ENCODE data around the gene DOK3.
A peak's percentile ranks its signal among the peaks of the same experiment; 100 is the strongest.
"Not testable (repeated sequence)": the region's sequence is repeated elsewhere in the genome, so short reads cannot be mapped to it uniquely, and the experiment has no call there.

DOK3 gene

GRCh38 chr5:177496070-177496726 lies 13.4 kb downstream of the DOK3 start:
- DNase-seq = no peak

DNA sequence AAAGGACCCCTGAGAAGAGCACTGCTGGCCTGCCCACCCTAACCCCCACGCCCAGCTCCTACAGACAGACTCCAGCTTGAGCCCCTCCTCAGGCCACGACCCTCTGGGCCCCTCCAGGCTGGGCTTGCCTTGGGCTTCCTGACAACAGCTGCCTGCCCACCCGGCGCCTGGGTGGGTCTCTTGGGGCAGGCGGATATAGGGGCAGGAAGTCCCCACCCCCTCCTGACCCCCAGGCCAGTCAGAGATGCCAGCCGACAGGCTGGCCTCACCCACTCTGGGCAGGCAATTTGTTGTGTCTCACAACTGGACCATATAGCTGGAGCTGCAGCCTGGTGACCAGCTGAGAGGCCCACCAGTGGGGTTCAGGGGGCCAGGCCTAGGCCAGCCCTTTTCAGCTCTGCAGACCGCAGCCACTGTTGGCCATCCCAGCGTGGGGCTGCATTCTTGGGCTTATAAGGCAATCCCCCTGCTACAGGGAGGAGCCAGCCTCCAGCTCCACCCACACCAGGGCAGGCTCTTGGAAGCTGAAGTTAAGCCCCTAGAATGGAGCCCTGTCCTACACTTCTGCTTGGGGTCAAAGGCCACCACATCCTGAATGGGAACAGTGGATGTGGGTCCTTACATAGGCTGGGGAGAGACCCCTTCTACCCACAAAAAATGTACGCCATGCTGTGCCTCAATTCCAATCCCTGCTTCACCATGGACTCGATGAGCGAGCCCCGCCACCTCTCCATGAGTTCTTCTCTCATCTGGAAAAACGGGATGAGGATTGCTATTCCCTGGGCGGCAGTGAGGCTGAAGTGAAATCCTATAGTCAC lies 14.2 kb downstream of the DOK3 start:
- DNase-seq = no peak

DNA sequence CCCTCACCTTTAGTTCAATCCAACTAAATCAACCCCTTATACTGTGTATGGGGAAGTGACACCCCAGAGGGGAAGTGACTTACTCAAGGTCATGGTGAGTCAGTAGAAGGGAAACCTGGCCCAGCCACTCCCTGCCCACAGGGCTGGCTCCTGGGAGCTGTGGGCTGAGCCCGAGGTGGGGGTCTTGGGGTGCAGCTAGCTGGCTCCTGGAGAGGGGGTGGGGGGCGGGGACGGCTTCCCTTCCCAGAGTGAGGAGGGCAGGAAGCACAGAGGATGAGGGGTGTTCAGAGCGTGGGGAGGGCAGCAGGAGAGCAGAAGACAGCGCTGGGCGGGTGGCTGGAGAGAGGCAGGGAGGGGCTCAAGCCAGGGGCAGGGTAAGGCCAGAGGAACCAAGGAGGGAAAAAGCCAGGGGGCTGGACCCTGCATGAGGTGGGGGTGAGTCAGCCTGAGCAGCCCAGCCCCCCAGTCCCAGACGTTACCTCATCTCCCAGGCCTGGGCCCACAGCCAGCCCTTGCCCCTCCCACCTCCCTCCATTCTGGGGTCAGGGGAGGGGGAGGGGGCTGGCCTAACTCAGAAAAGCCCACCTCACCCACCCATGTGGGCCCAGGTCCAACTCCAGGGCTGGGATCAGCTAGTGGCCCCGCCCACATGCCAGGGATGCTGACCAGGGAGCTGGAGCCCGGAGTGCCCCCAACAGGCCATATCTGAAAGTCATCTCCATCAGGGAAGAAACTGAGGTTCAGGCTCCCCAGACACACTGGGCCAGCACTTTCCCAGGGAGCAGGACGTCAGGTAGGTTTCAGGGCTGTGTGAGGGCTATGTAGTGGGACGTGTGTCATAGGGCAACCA lies 15.1 kb downstream of the DOK3 start:
- DNase-seq = peak; percentile 30

DNA sequence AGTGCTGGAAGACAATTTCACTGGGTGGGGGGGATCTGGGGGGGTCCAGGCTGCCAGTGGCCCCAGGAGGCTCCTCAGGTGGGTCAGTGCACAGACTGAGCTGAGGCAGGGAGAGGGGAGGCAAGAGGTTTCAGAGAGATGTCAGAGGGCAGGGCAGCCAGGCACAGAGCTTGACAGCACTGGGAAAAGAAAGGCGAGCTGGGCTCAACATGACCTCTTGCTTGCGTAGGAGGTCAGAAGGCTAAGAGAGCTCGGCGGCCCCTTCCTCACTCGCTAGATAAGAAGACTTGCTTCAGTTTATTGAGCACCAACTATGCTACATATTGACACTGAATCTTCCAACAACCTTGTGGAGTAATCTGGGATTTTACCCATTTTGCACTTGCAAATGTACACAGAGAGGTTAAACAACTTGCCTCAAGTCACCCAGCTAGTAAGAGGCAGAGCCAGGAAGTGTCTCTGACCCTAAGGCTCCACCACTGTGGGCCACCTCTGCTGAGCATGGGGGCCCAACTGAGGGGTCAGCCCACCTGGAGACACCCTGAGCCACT lies 15.8 kb downstream of the DOK3 start:
- DNase-seq = no peak

GRCh38 chr5:177492841-177493240 lies 16.8 kb downstream of the DOK3 start:
- DNase-seq = no peak

- no peak for DNase-seq
Observed at GRCh38 chr5:177491983-177492746, 17.5 kb downstream of the DOK3 start.

- no peak for DNase-seq
Observed at GRCh38 chr5:177491429-177491945, 18.1 kb downstream of the DOK3 start.

DNA sequence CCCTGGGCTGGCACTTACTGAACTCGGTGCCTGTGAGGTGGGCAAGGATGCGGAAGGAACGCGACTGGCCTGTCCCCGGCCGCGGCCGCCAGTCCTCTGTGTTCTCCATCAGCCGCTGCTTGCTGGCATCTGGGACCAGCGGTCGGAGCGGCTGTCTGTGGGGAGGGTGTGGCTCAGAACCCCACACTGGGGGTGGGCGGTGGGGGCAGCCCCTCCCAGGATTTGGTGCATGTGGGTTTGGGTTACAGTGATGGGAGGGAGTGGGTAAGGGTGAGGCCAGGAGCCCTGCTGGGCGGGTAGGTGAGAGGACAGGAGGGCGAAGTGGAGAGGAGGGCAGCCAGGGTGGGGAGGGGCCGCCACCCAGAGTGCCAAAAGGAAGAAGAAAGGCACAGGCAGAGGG lies 18.6 kb downstream of the DOK3 start:
- DNase-seq = no peak

- no peak for DNase-seq
Observed at GRCh38 chr5:177490311-177490991, 19.2 kb downstream of the DOK3 start.

- DNase-seq = no peak
Observed at GRCh38 chr5:177489119-177489716, 20.4 kb downstream of the DOK3 start.

GRCh38 chr5:177487975-177488374 lies 21.7 kb downstream of the DOK3 start:
- no peak for DNase-seq

- DNase-seq = no peak
Observed at GRCh38 chr5:177487144-177487543, 22.5 kb downstream of the DOK3 start.

DNA sequence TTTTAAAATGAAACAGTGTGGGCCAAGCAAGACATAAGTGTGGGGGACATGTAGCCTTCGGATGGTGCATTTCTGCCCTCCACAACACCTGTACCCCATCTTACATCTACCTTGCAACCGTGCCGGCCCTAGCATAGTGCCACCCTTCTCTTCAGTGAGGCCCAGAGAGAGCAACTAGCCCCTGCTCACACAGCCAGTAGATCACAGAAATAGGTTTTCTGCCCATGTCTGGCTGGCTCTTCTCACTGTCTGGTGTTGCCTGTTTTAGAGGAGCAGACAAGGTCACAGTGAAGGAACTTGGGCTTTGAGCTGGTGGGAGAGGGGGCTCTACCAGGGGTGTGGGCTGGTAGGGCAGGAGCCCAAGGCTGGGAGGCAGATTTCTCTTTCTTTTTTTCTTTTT lies 23.4 kb downstream of the DOK3 start:
- no peak for DNase-seq

GRCh38 chr5:177485753-177486152 lies 23.9 kb downstream of the DOK3 start:
- not testable (repeated sequence) for DNase-seq

DNA sequence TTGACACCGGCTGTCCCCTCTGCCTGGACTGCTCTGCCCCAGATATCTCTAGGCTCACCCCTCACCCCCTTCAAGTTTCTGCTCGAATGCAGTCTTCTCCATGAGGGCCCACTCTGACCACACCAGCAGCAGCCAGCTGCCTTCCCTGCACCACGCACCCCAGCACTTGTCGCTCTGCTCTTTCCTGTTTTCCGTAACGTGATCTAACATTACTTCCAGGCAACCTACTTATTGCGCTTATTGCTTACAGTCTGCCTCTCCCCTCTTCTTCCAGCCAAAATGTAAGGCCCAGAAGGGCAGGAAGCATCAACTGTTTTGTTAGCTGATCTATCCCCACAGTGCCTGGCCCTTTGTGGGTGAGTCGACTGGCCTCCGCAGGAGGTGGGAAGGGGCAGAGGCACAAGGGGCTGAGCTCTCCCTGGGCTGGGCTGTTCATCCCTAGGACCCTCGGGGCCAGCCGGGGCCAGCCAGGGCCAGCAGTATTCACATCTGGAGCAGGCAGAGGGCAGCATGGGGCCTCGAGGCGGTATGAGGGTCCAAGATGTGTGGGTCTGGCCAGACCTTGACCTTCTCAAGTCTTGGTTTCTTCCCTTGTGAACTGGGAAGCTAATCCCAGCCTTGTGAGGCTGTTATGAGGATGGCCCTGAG lies 24.6 kb downstream of the DOK3 start:
- no peak for DNase-seq

DNA sequence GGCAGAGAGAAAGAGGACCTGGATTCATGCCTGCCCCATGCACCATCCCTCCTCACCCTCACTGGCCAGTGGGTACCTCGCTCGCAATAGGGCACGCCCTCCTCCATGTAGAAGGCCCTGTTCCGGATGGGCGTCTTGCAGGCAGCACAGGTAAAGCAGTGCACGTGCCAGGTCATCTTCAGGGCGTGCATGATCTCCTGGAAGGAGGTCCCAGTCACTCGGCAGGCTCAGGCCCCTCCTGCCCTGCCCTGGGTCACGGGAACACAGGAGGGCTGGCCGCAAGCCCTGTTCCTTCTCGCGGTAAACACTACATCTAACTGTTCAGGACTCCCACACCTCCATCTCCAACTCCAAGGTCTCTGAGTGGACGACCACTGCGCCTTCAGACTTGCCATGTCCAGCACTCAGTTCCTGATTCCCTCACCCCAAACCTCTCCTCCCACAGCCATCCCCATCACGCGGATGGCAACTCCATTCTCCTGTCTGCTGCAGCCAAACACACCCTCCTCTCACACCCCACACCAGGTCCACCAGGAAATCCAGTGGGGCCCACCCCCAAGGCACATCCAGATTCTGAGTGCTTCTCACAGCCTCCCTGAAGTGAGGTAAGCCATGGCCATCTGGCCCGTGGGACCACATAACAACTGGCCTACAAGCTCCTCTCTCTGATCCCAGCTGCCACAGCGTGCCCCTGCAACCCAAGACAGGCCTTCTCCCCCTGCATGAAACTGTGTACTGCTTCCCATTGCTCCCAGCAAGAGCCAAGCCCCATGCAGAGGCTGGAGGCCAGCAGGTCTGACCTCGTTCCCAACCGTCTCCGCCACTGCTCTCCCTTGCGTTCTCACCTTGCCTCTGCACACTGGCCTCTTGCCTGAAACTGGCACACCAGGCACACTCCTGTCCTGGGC lies 25.4 kb downstream of the DOK3 start:
- DNase-seq = no peak

DNA sequence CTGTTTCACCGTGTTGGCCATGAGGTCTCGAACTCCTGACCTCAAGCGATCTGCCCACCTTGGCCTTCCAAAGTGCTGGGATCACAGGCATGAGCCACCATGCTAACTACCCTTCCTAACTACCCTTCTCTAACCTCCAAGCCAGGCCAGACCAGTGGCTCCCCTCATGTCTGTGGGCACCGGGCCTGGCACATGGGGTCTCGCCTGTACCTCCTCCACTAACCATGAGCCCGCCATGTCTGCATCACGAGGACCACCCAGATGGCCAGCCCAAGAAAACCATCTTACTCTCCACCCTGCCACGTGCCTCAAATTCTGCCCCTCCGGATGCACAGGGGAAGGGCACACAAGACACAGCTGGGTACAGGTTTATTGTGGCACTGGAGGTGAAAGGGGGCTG lies 26.6 kb downstream of the DOK3 start:
- no peak for DNase-seq

DNA sequence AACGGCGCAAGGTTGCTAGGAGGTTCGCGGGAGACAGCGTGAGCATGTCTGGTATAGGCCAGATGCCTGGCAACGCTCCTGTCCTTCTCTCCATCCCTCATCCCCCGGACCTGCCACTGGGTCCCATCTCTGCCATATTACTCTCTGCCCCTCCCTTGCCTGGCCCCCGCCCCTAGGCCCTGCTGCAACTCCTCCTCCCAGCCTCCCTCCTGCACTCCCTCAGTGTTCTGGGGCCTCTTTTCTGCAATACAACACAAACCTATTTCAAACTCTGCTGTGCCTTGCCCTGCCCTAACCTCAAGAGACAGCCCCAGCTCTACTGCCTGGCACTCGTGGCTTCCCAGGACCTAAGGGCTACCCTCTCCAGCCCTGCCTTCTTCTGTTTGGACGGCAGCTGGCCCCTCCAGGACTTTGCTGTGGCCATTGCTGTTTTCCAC lies 27.2 kb downstream of the DOK3 start:
- DNase-seq = no peak

- no peak for DNase-seq
Observed at GRCh38 chr5:177479774-177480173, 29.9 kb downstream of the DOK3 start.
